OCI-LY3 (cell line): ENCODE measurements around the gene USP53.

Experiments used
- H2AFZ ChIP-seq: fragments of 200-600, 300-600 bp; shearing (Covaris generic); 2 replicates; pipeline ENCODE4 v1.6.0; 2014; ENCODE audit warnings: antibody characterized with exemption, low read depth, low read length
- H3K27ac ChIP-seq: fragments of 200-600, 300-600 bp; sonication (generic); 2 replicates; pipeline ENCODE4 v1.5.1; 2014; ENCODE audit warnings: mild to moderate bottlenecking, low read length, moderate library complexity, mixed read lengths
- H3K27me3 ChIP-seq: fragments of 200-600, 300-600 bp; sonication (generic); 2 replicates; pipeline ENCODE4 v1.6.1; 2014; ENCODE audit warnings: low read depth, low read length, mixed read lengths
- H3K36me3 ChIP-seq: fragments of 200-600, 300-600 bp; sonication (generic); replicated peaks from 2 replicates; pipeline ENCODE3; 2014; ENCODE audit warnings: low read depth, low read length, mixed read lengths
- H3K4me1 ChIP-seq: fragments of 300-600, 200-600 bp; sonication (generic); 2 replicates; pipeline ENCODE4 v1.6.1; 2014; ENCODE audit warnings: low read length, mixed read lengths
- H3K4me2 ChIP-seq: fragments of 200-600, 300-600 bp; sonication (generic); 2 replicates; pipeline ENCODE4 v1.6.1; 2014; ENCODE audit warnings: low read length, mixed read lengths
- H3K4me3 ChIP-seq: fragments of 300-600, 200-600 bp; sonication (generic); 2 replicates; pipeline ENCODE4 v1.5.1; 2014; ENCODE audit warnings: antibody characterized with exemption, mild to moderate bottlenecking, low read length, moderate library complexity
- H3K79me2 ChIP-seq: fragments of 300-600, 200-600 bp; shearing (Covaris generic); 2 replicates; pipeline ENCODE4 v1.6.1; 2014; ENCODE audit warnings: mild to moderate bottlenecking, low read length, mixed read lengths
- H3K9ac ChIP-seq: fragments of 300-600, 200-600 bp; shearing (Covaris generic); 2 replicates; pipeline ENCODE4 v1.6.0; 2014; ENCODE audit warnings: mild to moderate bottlenecking, low read length, moderate library complexity
- H3K9me3 ChIP-seq: fragments of 200-600, 300-600 bp; shearing (Covaris generic); 2 replicates; pipeline ENCODE4 v1.6.1; 2014; ENCODE audit warnings: low read length, mixed read lengths; ENCODE audit not compliant: insufficient read depth
- H4K20me1 ChIP-seq: fragments of 200-600, 300-600 bp; sonication (generic); 2 replicates; pipeline ENCODE4 v1.6.1; 2016; ENCODE audit warnings: low read length, mixed read lengths; ENCODE audit not compliant: insufficient read depth
- CTCF ChIP-seq: fragments of 200-600, 300-600 bp; sonication (generic); IDR thresholded peaks from 2 replicates; pipeline ENCODE4 v1.5.1; 2014; ENCODE audit warnings: antibody characterized with exemption, low read length, low read depth
- EZH2phosphoT487 ChIP-seq: fragments of 200-600 bp; shearing (Covaris generic); IDR thresholded peaks from 2 replicates; pipeline ENCODE4 v1.6.1; 2018; ENCODE audit warnings: antibody characterized with exemption, mixed run types, low read depth

Gene USP53

GRCh38 chr4:119261986-119262385 is 49.5 kb downstream of the USP53 start:
- Histone ChIP-seq H3K79me2 (no peaks in the 10 kb centered on the region), H3K27ac (no peak overlapping the region), H3K27me3 (no peaks in the 10 kb centered on the region), H2AFZ (no peak overlapping the region), H3K9me3 (no peaks in the 10 kb centered on the region), H3K9ac (no peak overlapping the region), H3K4me1 (no peaks in the 10 kb centered on the region), H3K36me3 (no peaks in the 10 kb centered on the region), H3K4me2 (no peak overlapping the region), H4K20me1 (no peaks in the 10 kb centered on the region), H3K4me3 (no peak overlapping the region)
- TF ChIP-seq CTCF (no peak), EZH2phosphoT487 (no peak)

- no peak overlapping the region for H3K4me3 ChIP-seq
- H3K79me2 ChIP-seq, result no peaks in the 10 kb centered on the region
- no peaks in the 10 kb centered on the region for H3K36me3 ChIP-seq
- no peak overlapping the region for H2AFZ ChIP-seq
- no peak overlapping the region for H3K27ac ChIP-seq
- TF ChIP-seq CTCF (no peak), EZH2phosphoT487 (no peak)
- H3K9ac ChIP-seq, result no peak overlapping the region
- H3K4me1 ChIP-seq, result no peaks in the 10 kb centered on the region
- H3K27me3 ChIP-seq, result no peaks in the 10 kb centered on the region
- no peak overlapping the region for H3K4me2 ChIP-seq
- no peaks in the 10 kb centered on the region for H4K20me1 ChIP-seq
- H3K9me3 ChIP-seq, result no peaks in the 10 kb centered on the region
Observed at GRCh38 chr4:119264743-119265142, 52.2 kb downstream of the USP53 start.

- Histone ChIP-seq H3K9ac (no peak overlapping the region), H3K9me3 (no peaks in the 10 kb centered on the region), H2AFZ (no peak overlapping the region), H3K36me3 (peaks cover under 1% of the 10 kb centered on the region), H3K27ac (no peak overlapping the region), H3K4me1 (no peaks in the 10 kb centered on the region), H3K27me3 (no peaks in the 10 kb centered on the region), H3K79me2 (no peaks in the 10 kb centered on the region), H3K4me3 (no peak overlapping the region), H4K20me1 (no peaks in the 10 kb centered on the region), H3K4me2 (no peak overlapping the region)
- TF ChIP-seq EZH2phosphoT487, result no peak
- no peak for TF ChIP-seq CTCF
Observed at GRCh38 chr4:119266153-119266552, 53.6 kb downstream of the USP53 start.

GRCh38 chr4:119268466-119268865 is 56.0 kb downstream of the USP53 start:
- Histone ChIP-seq H3K4me3 (no peak overlapping the region), H3K4me2 (no peak overlapping the region), H3K27ac (no peak overlapping the region), H3K79me2 (no peaks in the 10 kb centered on the region), H4K20me1 (no peaks in the 10 kb centered on the region), H3K4me1 (no peaks in the 10 kb centered on the region), H3K27me3 (no peaks in the 10 kb centered on the region), H3K9ac (no peak overlapping the region), H3K36me3 (peaks cover 4% of the 10 kb centered on the region), H2AFZ (no peak overlapping the region), H3K9me3 (no peaks in the 10 kb centered on the region)
- no peak for TF ChIP-seq EZH2phosphoT487
